Osteocyte (in vitro differentiated cells): ENCODE measurements around the gene MRNIP. TPM values are rescaled to one million over a fixed set of nuclear protein-coding genes. Genes with fewer than 3 reads are reported as not detected.

Source experiments
- DNase-seq: peaks from one replicate; pipeline ENCODE4 v3.0.0; 2021; ENCODE audit warnings: mixed read lengths; ENCODE audit not compliant: unreplicated experiment; ENCODE audit errors: extremely low spot score
- H3K27ac Mint-ChIP-seq: one replicate; pipeline ENCODE4 v1.8.0; 2021; ENCODE audit warnings: mild to moderate bottlenecking, mixed read lengths; ENCODE audit not compliant: unreplicated experiment
- H3K27me3 Mint-ChIP-seq: one replicate; pipeline ENCODE4 v1.8.0; 2021; ENCODE audit warnings: mixed read lengths; ENCODE audit not compliant: unreplicated experiment
- H3K36me3 Mint-ChIP-seq: one replicate; pipeline ENCODE4 v1.8.0; 2021; ENCODE audit warnings: mixed read lengths; ENCODE audit not compliant: unreplicated experiment
- H3K4me1 Mint-ChIP-seq: one replicate; pipeline ENCODE4 v1.8.0; 2021; ENCODE audit warnings: mixed read lengths; ENCODE audit not compliant: unreplicated experiment
- H3K4me3 Mint-ChIP-seq: one replicate; pipeline ENCODE4 v1.8.0; 2021; ENCODE audit warnings: mild to moderate bottlenecking, moderate library complexity, mixed read lengths; ENCODE audit not compliant: unreplicated experiment
- H3K9me3 Mint-ChIP-seq: one replicate; pipeline ENCODE4 v1.8.0; 2021; ENCODE audit warnings: mixed read lengths; ENCODE audit not compliant: unreplicated experiment
- CTCF ChIP-seq: fragments of 200-600 bp; sonication (generic); IDR thresholded peaks from 2 replicates; pipeline ENCODE4 v1.5.0; 2021; ENCODE audit warnings: antibody characterized with exemption, mild to moderate bottlenecking, moderate library complexity
- total RNA-seq: library from RNA; stranded (reverse); gene quantifications from 2 replicates; pipeline ENCODE4 v1.2.1, GENCODE V29; 2021

Gene MRNIP
- total RNA-seq, 1 donor from 2014 or later: 25.8 TPM

GRCh38 chr5:179833709-179834070 is 24.9 kb downstream of the MRNIP start:
- Mint-ChIP-seq H3K27ac (no peak overlapping the region), H3K9me3 (no peaks in the 10 kb centered on the region), H3K4me1 (peaks cover 7% of the 10 kb centered on the region), H3K36me3 (peaks cover 66% of the 10 kb centered on the region), H3K27me3 (no peaks in the 10 kb centered on the region), H3K4me3 (no peak overlapping the region)
- TF ChIP-seq CTCF: no peak
- DNase-seq: no peak

GRCh38 chr5:179833056-179833708 is 25.4 kb downstream of the MRNIP start:
- peaks cover 7% of the 10 kb centered on the region for H3K4me1 Mint-ChIP-seq
- peak overlapping the region; percentile 7 for H3K27ac Mint-ChIP-seq
- no peaks in the 10 kb centered on the region for H3K27me3 Mint-ChIP-seq
- H3K9me3 Mint-ChIP-seq: no peaks in the 10 kb centered on the region
- no peak for TF ChIP-seq CTCF
- H3K36me3 Mint-ChIP-seq: peaks cover 72% of the 10 kb centered on the region
- no peak overlapping the region for H3K4me3 Mint-ChIP-seq
- no peak for DNase-seq

- Mint-ChIP-seq H3K36me3 (peaks cover 73% of the 10 kb centered on the region), H3K4me3 (no peak overlapping the region), H3K9me3 (no peaks in the 10 kb centered on the region), H3K27me3 (no peaks in the 10 kb centered on the region), H3K27ac (no peak overlapping the region), H3K4me1 (peaks cover 9% of the 10 kb centered on the region)
- TF ChIP-seq CTCF: no peak
- DNase-seq: no peak
Observed at GRCh38 chr5:179832039-179832745, 26.4 kb downstream of the MRNIP start.

- Mint-ChIP-seq H3K27me3 (no peaks in the 10 kb centered on the region), H3K4me3 (no peak overlapping the region), H3K4me1 (peaks cover 12% of the 10 kb centered on the region), H3K27ac (peak overlapping the region; percentile 7), H3K9me3 (no peaks in the 10 kb centered on the region), H3K36me3 (peaks cover 69% of the 10 kb centered on the region)
- no peak for DNase-seq
- TF ChIP-seq CTCF: no peak
Observed at GRCh38 chr5:179830818-179831468, 27.7 kb downstream of the MRNIP start.
